ENCODE results near the gene DCAF8.

GRCh38 chr1:160261556-160261892 is 825 bp downstream of the DCAF8 start:
- TF ChIP-seq CTCF (IDR thresholded peaks at IDR 0.05) (no peak), EZH2 (IDR thresholded peaks at IDR 0.05; ENCODE audit: borderline replicate concordance, insufficient read depth, low read depth, low read length, poor library complexity, severe bottlenecking) (no peak)
